GM21360 (cell line): ENCODE results near the gene OPA1.
A peak's percentile ranks its signal among the peaks of the same experiment; 100 is the strongest.

ENCODE experiments used
- ATAC-seq: cut with Tn5 transposase; IDR thresholded peaks from one replicate; pipeline ENCODE4 v1.9.1; 2021; ENCODE audit warnings: mild to moderate bottlenecking, moderate library complexity; ENCODE audit not compliant: unreplicated experiment

Gene OPA1

DNA sequence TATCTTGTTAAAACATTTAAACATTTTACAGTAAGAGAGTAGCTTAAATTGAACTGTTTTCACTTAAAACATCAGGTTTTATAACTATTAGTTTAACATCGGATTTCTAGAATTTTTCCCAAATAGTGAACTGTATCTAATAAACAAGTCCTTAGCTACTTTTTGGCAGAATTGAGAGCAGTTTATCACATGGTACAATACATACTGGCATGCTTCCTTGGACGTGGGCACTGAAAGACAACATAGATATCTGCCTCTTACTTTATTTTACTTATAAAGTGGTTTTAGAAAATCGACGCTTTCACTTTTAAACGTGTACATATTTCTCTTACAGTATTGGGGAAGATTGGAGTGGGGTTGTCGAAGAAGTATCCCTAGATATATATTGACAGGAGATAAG lies 52.8 kb downstream of the OPA1 start:
- ATAC-seq: no peak

DNA sequence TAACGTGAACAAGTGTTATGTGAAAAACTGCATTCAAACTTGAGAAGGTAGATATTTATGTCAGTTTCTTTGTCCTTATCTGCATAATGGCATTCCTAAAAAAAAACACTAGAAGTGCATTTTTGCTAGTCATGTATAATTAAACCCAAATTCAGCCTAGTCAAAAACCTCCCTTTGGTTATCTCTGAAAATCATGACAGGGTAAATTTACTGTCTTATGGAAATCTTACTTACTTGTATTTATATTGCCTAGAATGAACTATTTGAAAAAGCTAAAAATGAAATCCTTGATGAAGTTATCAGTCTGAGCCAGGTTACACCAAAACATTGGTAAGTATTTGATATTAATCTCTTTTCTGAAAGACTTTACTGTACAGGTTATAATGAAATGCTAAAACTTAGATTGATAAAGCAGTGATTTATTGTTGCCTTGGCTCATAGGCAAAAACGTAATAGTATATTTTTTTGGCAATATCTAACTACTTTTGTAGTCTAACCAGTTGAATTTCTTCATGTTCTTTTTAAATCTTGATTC lies 55.6 kb downstream of the OPA1 start:
- ATAC-seq: no peak

DNA sequence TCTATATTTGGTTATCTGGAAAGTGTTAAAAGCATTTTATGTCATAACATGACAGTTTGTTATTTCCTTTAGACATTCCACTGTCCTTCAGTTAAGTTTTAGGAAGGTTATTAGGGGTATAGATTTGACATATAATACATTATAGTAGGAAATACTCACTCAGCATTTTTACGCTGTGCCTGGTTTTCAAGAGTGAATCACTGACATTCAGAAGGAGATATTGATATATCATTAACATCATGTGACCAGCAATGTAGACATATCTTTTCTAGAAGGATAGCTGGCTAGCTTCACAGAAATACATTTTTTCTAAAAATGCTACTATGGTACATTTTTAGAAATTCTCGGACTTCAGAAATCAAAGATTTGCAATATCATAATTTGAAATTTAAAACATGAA lies 57.6 kb downstream of the OPA1 start:
- ATAC-seq: no peak

DNA sequence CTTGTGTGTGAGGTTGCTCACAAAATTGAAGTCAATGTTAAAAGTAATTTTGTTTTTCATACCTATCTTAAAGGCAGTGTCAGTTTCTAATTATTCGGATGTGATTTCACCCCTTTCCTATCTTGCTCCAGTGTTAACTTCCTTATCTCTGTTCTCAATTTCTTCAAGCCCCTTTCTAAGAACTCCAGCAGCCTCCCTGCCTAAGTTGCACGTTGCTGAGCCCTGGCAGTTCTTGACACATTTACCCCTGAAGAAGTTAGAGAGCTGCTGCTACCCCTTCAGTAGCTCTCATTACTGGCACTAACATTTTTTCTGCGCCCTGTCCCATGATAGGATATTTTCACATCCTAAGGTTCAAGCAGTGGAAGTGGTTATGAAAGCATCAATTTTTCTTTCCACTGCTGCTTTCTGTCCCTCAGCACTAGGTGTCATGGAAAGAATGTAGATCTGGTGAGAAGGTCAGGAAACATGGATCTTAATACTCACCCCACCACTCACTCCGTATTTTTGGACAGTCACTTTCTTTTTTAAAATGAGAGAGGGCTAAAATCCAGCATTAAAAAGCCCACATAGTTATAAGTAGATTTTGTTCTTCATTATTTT lies 62.9 kb downstream of the OPA1 start:
- ATAC-seq: no peak

DNA sequence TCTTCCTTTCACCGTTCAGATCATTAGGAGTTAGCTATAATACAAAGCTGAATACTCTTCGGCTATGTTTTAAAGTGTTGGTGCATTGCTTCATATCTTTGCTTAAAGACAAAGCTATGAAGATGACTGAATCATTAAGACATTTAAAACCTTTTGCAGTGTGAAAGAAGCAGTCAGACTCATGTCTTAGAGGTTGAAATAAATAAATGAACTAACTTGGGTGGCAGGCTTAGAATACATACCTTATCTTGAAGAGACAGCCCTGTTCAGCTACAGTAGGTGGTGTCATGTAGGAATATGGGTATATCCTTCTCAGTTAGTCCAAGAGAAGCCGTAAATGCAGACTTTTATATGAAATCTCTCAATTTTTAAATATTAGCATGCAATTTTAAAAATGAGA lies 63.4 kb downstream of the OPA1 start:
- no peak for ATAC-seq

DNA sequence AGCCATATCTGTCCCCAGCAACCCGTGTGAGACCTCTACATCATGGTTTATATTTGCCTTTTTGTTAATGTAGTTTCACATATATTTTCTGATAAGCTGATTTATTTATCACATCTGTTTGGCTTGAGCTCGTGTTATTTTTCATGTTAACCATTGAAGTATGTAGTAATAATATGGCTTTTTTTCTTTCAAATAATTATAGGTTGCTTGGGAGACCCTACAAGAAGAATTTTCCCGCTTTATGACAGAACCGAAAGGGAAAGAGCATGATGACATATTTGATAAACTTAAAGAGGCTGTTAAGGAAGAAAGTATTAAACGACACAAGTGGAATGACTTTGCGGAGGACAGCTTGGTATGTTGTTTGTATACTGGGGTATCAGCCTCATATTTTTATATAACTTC lies 63.9 kb downstream of the OPA1 start:
- ATAC-seq: no peak

DNA sequence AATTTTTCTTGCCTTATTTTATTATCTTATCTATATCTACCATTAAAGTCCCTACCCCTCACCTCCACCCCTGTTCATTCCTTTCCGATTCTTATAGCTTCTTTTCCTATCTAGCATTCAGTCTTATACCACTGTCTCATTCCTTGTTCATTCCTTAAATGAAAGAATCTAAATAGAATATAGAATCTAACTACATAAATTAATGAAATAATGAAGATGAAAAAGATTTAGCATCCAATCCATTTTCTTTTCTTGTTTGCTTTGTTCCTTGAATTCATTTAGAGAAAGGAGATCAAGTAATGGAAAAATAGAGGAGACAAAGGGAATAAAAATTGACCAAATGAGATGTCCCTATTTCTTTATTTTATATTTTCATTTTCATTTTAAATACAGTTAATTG lies 67.2 kb downstream of the OPA1 start:
- ATAC-seq: no peak

DNA sequence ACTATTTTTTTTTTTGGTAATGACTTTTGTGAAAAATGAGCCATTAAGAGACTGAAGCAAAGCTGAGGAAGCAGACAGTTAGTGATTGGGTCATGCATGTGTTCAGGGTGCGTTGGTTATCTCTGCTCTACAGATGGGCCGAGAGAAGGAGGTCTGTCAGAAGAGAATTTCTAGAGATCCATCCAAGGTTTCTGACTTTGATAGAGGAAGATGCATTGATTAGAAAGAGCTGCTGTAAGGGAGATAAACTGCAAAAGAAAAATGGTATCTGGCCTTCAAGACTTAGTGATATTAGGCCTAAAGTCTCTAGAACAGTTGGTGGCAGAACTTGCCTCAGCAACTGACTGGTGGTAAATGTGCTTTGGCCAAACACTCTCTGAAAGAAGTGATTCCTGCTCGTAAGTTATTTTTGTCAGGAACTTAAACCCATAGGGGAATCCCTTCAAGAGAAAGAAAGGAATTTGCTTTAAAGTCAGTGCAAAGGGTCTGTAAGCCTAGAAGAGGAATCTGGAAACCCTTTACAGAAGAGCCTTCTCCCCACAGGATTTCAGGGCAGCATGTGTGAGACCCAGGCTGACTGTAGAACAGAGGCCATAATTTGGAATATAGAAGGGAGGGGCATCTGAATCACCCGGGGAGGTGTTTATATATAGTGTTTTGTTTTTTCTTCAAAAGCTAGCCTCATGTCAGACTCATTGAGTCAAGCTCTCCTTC lies 67.8 kb downstream of the OPA1 start:
- ATAC-seq: no peak

DNA sequence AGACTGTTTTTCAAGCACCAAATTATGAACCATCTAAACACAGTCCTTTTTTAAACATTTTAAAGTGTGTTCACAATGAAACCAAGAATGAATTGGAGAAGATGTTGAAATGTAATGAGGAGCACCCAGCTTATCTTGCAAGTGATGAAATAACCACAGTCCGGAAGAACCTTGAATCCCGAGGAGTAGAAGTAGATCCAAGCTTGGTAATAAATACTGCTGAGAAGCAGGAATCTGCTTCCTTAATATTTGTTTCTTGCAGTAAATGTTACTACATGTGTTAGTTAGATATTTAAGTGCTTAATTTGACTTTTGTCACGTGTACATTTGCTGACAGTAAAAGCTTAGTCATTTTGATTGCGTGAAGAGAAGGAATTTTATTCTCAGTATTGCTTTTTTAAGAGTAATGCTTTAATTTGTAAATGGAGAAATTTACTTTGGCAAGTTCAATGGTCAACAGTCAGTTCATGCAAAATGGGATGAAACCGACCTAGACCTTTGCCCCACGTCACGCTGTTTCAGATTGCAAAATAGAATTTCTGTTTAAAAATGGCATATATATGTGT lies 69.8 kb downstream of the OPA1 start:
- ATAC-seq: no peak

DNA sequence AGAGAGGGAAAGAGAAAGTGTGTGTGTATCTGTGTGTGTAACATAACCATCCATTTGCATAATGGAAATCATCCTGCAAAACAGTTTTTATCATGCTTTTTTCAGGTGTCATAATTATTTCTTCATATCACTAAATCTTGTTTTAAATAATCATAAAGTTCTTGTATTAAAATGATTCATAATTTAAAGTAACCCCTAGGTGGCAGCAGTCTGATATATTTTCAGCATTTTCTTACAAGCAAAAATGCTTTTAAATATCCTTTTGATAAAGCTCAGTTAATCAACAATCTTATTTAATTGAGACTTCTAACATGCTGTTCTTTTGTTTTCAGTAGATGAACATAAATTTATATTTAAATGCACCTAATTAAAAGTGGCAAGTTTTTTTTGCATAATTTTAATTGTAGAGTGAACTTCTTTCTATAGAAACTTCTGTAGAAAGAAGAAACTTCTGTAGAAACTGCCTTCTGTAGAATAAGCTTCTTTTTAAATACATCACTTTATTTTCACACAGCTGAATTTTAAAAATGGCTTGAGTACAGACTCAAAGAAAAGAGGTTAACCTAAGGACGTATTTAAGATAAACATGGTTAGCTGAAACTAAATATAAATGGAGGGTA lies 72.5 kb downstream of the OPA1 start:
- no peak for ATAC-seq

DNA sequence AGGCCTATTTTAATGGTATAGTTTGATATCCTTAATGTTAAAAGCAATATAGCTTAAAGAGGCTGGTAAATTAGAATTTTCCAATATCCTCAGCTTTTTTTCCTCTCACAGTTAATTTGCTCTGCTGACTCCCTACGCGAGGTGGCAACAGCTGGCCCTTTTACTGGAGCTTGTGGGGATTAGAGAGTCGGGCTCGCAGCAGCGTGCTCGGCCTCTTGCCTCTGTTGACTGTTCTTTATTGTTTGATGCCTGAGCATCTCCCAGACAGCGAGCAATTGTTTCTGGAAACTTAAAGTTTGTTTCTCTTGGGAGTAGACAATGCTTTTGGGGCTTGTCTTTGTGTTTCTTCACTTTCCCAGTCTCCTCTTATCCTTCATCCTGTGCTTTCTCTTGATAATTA lies 80.8 kb downstream of the OPA1 start:
- no peak for ATAC-seq

DNA sequence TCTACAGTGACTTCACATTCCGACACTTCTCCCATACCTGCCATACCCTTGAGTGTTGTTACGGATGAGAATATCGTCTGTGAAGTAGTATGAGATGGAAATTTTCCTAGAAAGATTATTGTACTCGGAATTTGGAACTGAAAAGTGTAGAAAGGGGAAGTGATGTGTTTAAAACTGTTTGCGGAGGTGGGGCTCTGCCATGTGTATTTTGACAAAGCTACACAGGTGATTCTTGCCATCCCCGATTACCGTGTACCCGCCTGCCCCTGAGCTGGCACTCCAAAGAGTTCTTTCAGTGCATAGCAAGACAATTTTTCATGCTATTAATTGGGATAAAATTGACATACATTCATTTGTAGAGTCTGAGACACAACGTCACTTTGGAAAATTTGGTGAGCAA lies 81.7 kb downstream of the OPA1 start:
- no peak for ATAC-seq

DNA sequence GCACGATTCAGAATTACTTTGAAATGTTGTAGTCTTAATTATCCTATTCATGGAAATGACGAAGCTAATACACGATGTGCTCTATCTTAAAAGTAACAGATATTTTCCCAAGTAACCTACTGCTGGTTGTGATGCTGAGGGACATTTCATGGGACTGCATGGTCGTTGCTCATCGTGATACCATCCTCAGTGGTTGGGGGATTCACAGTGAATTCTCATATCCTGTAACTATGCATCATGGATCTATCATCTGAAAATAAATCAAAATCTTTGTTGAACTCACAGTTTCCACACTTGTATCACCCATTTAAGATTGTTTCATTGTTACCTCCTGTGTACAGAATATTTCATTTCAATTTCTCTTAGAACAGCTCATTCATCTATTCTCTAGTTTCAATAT lies 84.7 kb downstream of the OPA1 start:
- ATAC-seq: no peak

DNA sequence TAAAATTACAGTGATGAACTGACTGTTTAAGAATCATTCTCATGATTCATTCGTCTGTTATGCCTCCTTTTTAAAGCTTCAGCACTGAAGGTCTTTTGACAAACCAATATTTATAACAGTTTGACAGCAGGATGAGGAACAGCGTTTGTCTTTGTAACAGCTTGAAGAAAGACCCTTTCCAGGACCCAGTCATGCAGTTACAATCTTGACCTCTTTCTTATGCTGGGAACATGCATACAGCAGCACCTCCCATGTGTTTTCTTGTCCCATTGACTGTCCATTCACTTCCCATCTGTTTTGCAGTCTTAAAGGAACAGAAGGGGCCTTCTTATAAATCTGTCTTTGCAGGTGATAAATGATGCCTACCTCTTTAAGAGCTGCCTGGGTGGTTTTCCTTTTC lies 87.2 kb downstream of the OPA1 start:
- no peak for ATAC-seq

DNA sequence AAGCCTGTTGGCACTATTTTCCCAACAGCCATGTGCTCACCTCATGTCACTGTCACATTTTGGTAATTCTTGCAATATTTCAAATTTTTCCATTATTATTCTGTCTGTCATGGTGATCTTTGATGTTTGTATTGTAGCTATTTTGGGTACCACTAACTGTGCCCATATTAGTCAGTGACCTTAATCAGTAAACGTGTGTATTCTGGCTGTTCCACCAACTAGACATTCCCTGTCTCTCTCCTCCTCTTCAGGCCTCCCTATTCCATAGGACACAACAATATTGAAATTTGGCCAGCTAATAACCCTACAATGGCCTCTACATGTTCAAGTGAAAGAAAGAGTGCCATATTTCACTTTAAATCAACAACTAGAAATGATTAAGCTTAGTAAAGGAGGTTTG lies 88.6 kb downstream of the OPA1 start:
- ATAC-seq: no peak

DNA sequence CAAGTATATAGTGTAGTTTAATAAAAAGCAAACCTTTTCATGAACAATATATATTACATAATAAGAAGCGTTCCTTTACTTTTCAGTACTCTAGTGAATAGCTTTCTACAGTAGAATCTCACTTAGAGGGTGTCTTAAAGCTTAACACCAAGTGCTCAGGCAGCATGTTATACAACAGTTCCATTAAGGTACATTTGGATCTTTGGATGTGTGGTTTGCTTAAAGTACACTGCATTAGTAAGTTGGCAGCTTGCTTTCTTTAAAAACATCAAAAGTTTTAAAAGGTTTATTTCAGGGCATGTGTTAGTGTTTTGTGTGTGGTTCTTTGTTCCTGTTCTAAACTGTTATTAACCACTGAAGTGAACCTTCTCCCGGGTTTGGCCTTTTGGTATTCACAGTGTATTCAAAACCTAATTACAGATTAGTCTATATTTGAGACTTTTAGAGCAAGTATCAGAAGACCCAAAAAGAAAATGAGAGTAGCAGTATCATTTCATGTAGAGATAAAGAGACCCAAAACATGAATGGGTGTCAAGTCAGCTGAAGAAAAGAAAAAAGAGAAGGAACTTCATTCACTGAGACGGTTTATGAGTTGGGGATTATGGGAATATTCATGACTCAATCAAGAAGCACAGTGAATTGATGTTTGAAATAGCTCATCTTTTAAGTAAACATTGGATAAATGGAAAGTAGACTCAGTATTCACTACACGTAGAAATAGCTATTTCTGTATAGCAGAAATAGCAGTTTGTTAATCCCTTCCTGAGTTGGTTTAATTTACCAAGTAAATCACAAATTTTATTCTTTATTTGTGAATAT lies 93.9 kb downstream of the OPA1 start:
- ATAC-seq: no peak

DNA sequence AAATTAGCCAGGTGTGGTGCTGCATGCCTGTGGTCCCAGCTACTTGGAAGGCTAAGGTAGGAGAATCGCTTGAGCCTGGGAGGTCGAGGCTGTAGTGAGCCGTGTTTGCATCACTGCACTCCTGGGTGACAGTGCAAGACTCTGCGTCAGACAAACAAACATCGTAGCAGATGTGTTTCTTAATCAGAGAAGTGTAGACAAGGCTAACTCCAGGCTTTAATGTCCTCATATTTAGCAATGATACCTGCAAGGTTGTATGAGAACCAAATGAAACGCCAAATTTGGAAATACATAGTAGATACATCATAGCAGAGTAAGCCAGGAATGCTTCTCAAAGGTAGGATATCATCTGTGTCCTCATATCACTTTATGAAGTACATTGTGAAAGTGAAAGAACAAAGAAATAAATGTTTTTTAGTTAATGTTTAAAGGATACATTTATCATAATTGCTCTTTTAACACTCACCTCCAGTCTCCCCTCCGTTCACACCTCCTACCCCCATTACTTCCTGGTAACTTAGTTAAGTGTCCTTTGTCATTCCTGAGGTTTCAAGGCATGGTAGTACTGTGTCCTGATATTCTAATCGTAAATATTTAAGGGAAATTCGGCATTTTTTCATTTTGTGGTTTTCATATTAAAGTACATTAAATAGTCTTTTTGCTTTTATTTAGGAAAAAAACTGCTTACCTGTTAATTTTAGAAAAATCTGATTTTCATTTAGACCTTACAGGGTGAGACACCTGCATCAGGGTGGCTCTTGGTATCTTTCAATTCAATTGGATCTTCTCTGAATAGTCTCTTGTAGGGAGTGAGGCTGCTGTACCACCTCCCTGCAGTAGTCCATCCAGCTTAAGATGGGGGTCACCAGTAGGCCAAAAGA lies 96.1 kb downstream of the OPA1 start:
- no peak for ATAC-seq

DNA sequence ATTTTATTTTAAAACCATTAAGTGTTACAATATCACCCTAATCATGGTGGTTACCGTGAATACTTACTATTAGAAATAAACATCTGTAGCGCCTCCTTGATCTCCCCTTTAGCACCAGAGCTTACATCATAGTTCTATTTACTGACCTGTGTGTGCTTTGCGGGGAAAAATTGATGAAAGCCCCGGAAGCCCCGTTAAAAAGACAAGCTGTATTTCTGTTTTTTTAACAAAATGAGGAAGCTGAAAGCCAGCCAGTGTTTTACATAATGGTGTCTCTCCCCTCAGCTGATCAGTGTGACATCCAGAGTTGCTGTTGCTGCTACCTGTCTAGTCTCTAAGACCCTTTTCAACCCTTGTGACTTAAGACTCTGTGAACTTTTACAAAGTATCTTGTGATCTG lies 100.8 kb downstream of the OPA1 start:
- no peak for ATAC-seq

DNA sequence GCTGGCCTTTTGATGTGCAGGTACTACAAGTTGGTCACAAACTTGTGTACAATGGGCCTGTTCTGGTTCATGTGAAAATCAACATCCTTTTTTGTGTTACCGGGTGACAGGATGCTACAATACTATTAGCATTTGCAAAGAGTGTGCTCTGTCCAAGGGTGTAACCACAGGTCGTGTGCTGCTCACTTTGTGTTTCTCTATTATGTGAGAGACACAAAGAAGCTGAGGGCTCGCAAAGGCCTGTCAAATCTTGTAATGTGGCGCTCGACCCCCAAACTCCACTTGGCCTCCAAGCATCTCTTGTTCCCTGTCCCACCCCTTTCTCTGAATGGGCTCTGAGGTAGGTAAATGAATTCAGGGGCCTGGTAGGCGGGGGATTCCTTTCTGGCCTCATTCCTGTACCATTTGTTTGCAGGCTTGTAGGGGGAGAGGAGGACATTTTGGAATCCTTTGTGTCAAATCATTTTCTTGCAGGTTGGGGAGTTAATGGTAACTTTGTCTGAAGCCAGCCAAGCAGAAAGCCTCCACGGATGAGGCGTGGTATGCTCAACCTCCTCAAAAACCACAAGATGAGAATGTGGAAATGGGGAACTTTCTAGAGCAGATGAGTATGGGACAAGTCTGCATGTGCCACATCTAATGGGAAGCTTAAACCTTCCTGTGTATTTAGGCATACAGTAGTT lies 109.1 kb downstream of the OPA1 start:
- ATAC-seq: peak; percentile 67

DNA sequence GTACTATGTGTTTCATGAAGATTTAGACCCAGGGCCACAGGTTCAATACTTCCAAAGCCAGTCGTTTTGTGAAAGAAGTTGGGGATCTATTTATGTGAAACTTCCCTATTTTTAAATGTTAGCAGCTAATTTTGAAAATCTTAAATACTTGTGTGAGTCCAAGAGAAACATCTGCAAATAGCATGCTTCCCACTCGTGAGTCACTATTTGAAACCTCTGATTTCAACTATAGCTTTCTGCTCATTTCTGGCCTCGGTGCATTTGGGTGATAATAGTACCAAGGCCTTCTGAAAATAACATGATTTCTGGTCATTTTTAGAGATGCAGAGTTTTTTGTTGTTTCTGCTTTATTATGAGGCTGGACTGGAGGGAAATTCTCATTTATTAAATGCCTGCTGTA lies 110.0 kb downstream of the OPA1 start:
- no peak for ATAC-seq
